Measurements from ENCODE around the gene NAA80.

GRCh38 chr3:50339485-50340146 is 40.4 kb upstream of the NAA80 start:
- TF ChIP-seq EEA1 (CRISPR knock-in tag; IDR thresholded peaks at IDR 0.05; ENCODE audit: borderline replicate concordance) = no peak
- TF ChIP-seq SMC3 (IDR thresholded peaks at IDR 0.05; ENCODE audit: low read length) = no peak
- no peak for TF ChIP-seq CTCF (CRISPR knock-in tag; IDR thresholded peaks at IDR 0.05)
- TF ChIP-seq AGO2 (optimal IDR thresholded peaks at IDR 0.05; ENCODE audit: low read depth, low read length) = no peak
- TF ChIP-seq KLF9 (CRISPR knock-in tag; IDR thresholded peaks at IDR 0.05; ENCODE audit: low read depth) = no peak
- no peak for TF ChIP-seq ZNF83 (CRISPR knock-in tag; IDR thresholded peaks at IDR 0.05; ENCODE audit: borderline replicate concordance)
- TF ChIP-seq ZNF597 (CRISPR knock-in tag; IDR thresholded peaks at IDR 0.05) = no peak
